Pancreas (tissue), 10 donors: ENCODE results near the gene BMP10. TPM values are rescaled to one million over a fixed set of nuclear protein-coding genes. Genes with fewer than 3 reads are reported as not detected.

Experiments used
- ATAC-seq, 4 donors: fragments of 200-7000 bp; cut with Tn5 transposase; one replicate each; pipeline versions ENCODE4 v1.8.0 to v1.9.1; 2020; ENCODE audit warnings: mild to moderate bottlenecking in 4 of 4, moderate library complexity in 4 of 4
- DNase-seq, 6 donors: peaks; one replicate each; pipeline ENCODE4 v3.0.0-alpha.2; 2020
- FAIRE-seq: peaks from 2 replicates; lab custom pipeline; 2012; peaks lifted over from hg19 to GRCh38; lab: Jason Lieb, UNC
- H3K27ac ChIP-seq, 4 donors: fragments of 200-600 bp; sonication (generic); 1 replicate in 3 of 4; 2 replicates in 1 of 4; pipeline versions ENCODE4 v1.5.0 to v1.8.0; 2020
- H3K27me3 ChIP-seq, 4 donors: fragments of 200-600 bp; one replicate each; pipeline ENCODE4 v1.8.0; 2021
- H3K36me3 ChIP-seq, 3 donors: fragments of 200-600 bp; sonication (generic) in 1 of 3; one replicate each; pipeline versions ENCODE4 v1.5.0 to v1.8.0; 2020 to 2021
- H3K4me1 ChIP-seq, 3 donors: fragments of 200-600 bp; one replicate each; pipeline ENCODE4 v1.8.0; 2021
- H3K4me3 ChIP-seq, 4 donors: fragments of 200-600 bp; sonication (generic) in 2 of 4; one replicate each; pipeline versions ENCODE4 v1.5.0 to v1.8.0; 2020 to 2021
- H3K9me3 ChIP-seq, 4 donors: fragments of 200-600 bp; one replicate each; pipeline ENCODE4 v1.8.0; 2021
- WGBS, 2 donors: extraction: QIAGEN DNeasy Blood & Tissue Kit; methylation state at CpG; one replicate each; pipeline ENCODE4 v1.1.7; 2013; 5-methylcytosine and 5-hydroxymethylcytosine counted together
- intact Hi-C, 3 donors: fragments of 100-400 bp; cut with DNase I; formaldehyde crosslinking; loops; one replicate each; pipeline versions ENCODE4 v1.11.1 to v1.14.2; 2022
- polyA plus RNA-seq, 2 donors: library from polyadenylated mRNA; stranded (reverse); fragments of 200-250 nt; gene quantifications; one replicate each; pipeline ENCODE4 v1.2.3, GENCODE V29; 2013
- total RNA-seq, 6 donors: library from RNA; stranded (reverse); fragmentation: NEBNext Ultra II Directional in 4 of 6; extraction: Animal tissue kit (Norgen Biotek cat#: 25700) in 4 of 6; gene quantifications; one replicate each; pipeline versions ENCODE4 v1.2.1 to v1.2.4, GENCODE V29; 2021 to 2023
- TF ChIP-seq, protein P1 (sequence below), 4 donors: fragments of 200-600 bp; sonication (generic) in 3 of 4; IDR thresholded peaks; one replicate each; pipeline versions ENCODE4 v1.5.0 to v1.8.0; 2021; ENCODE audit warnings: antibody characterized with exemption in 4 of 4
- donor health status: healthy with polysubstance abuse.
- donor health status: DM: no; HTN: no; CAD: no; lungs with moderate emphysema.
- donor health status: DM: no; HTN: no; CAD: no.
- donor health status: control.
- donor health status: control.
- donor health status: Bipolar disorder and iron deficiency.
- donor health status: DM: yes; HTN: yes; CAD: no.
- donor health status: DM: no; HTN: no; CAD: no.
- donor health status: DM: no; HTN: no; CAD: no.
- donor health status: DM: yes; HTN: yes; CAD: no.

Gene BMP10
- total and polyA plus RNA-seq, 8 donors, result not detected

DNA sequence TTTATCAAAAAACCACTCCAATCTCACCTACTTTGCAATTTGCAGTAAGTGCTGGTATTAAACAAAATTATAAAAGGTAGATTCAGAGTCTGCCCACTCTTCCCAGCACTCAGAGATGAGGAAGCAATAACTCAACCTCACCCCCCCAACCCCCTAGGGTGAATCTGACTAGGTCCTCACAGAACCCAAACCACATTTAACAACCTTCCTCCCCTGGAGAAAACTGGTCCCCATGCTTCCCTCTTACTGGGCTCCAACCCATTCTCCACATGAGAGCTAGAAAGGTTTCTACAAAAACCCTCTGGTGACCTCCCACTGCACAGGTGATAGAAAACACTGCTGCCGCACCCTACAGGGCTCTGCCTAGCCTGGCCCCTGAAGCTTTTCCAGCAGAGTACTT lies 40.5 kb upstream of the BMP10 start:
- Histone ChIP-seq H3K36me3 (no peaks in the 10 kb centered on the region), H3K27me3 (no peaks in the 10 kb centered on the region), H3K27ac (no peak overlapping the region), H3K4me1 (peaks cover 0 to 6% (median 0%) of the 10 kb centered on the region in 3 donors), H3K4me3 (no peak overlapping the region), H3K9me3 (no peaks in the 10 kb centered on the region)
- ATAC-seq, result no peak
- WGBS, 2 donors, result 89 to 95% methylated on average over 1 of the region's 1 CpG
- TF ChIP-seq, protein P1, sequence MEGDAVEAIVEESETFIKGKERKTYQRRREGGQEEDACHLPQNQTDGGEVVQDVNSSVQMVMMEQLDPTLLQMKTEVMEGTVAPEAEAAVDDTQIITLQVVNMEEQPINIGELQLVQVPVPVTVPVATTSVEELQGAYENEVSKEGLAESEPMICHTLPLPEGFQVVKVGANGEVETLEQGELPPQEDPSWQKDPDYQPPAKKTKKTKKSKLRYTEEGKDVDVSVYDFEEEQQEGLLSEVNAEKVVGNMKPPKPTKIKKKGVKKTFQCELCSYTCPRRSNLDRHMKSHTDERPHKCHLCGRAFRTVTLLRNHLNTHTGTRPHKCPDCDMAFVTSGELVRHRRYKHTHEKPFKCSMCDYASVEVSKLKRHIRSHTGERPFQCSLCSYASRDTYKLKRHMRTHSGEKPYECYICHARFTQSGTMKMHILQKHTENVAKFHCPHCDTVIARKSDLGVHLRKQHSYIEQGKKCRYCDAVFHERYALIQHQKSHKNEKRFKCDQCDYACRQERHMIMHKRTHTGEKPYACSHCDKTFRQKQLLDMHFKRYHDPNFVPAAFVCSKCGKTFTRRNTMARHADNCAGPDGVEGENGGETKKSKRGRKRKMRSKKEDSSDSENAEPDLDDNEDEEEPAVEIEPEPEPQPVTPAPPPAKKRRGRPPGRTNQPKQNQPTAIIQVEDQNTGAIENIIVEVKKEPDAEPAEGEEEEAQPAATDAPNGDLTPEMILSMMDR (IDR thresholded peaks at IDR 0.05), result no peak
- FAIRE-seq, result no peak
- intact Hi-C loops, result no loop called here
- DNase-seq, result no peak

DNA sequence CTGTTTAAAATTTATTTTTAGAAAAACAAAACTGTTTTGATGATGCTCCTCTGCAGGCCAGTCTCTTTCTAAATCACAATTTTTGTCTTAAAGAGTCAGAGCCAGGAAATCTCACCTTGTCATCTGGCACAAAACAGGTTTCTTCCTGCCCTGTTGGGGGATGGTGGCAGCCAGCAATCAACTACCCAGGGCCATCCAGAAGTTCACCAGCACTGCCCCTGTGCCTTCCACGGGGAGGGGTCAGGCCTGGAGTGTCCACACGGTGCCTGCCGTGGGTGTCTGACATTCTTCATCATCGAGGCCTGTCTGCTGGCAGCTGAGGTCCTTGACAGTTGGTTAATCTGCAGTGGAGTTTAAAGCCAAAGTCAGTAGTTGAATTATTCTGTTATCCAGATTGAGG lies 40.0 kb upstream of the BMP10 start:
- H3K9me3 ChIP-seq, result no peaks in the 10 kb centered on the region
- TF ChIP-seq, protein P1 (IDR thresholded peaks at IDR 0.05), result no peak
- no peaks in the 10 kb centered on the region for H3K36me3 ChIP-seq
- intact Hi-C loops, result no loop called here
- no peaks in the 10 kb centered on the region for H3K27me3 ChIP-seq
- no peak for ATAC-seq
- FAIRE-seq, result no peak
- WGBS, 2 donors, result 57 to 63% methylated on average over 4 of the region's 4 CpGs
- H3K27ac ChIP-seq, result no peak overlapping the region
- H3K4me1 ChIP-seq, result peaks cover 0 to 6% (median 0%) of the 10 kb centered on the region in 3 donors
- no peak for DNase-seq
- no peak overlapping the region for H3K4me3 ChIP-seq

DNA sequence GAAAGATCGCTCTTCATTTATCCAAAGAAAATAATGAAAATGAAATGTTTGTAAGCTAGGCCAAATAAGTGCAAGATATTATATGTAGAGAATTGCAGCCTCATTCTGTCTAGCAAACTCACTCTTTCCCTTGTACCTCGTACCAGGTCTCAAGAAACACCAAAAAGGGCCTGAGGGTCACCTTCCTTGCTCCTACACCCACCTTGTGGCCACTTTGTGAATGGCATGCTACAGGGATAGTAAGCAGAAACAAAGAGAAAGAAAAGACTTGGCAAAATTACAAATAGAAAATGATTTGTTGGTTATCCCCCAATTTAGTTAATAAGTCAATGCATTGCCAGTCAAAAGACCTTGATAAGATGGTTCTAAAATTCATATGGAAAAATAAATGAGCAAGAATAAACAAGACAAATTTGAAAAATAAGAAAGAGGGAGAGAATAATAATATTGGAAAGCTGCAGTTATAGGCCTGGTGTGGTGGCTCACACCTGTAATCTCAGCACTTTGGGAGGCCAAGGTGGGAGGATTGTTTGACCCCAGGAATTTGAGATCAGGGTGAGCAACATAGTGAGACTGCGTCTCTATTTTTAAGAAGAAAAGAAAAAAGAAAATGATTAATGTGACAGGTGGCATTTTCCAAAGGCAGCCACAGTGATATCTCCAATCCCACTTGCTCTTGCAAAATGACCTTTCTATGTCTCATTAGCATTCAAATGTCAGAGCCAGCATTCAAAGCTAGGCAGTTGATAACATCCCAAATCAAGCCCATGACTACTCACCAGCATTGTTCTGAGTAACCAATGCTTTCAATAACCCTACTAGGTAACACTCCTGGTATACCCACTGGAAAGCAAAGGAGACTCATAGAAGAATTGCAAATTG lies 38.8 kb upstream of the BMP10 start:
- H3K9me3 ChIP-seq, result no peaks in the 10 kb centered on the region
- WGBS, 2 donors, result 70 to 74% methylated on average over 3 of the region's 3 CpGs
- H3K4me3 ChIP-seq, result no peak overlapping the region
- intact Hi-C loops, result no loop called here
- FAIRE-seq, result no peak
- H3K4me1 ChIP-seq, result peaks cover 0 to 6% (median 0%) of the 10 kb centered on the region in 3 donors
- peak in 5 of 6 donors; percentile 27 to 71 (median 52) for DNase-seq
- TF ChIP-seq, protein P1 (IDR thresholded peaks at IDR 0.05), result peak; percentile 75 to 79 (median 77)
- no peaks in the 10 kb centered on the region for H3K27me3 ChIP-seq
- no peaks in the 10 kb centered on the region for H3K36me3 ChIP-seq
- H3K27ac ChIP-seq, result no peak overlapping the region
- ATAC-seq, result peak; percentile 61 to 83 (median 70)

DNA sequence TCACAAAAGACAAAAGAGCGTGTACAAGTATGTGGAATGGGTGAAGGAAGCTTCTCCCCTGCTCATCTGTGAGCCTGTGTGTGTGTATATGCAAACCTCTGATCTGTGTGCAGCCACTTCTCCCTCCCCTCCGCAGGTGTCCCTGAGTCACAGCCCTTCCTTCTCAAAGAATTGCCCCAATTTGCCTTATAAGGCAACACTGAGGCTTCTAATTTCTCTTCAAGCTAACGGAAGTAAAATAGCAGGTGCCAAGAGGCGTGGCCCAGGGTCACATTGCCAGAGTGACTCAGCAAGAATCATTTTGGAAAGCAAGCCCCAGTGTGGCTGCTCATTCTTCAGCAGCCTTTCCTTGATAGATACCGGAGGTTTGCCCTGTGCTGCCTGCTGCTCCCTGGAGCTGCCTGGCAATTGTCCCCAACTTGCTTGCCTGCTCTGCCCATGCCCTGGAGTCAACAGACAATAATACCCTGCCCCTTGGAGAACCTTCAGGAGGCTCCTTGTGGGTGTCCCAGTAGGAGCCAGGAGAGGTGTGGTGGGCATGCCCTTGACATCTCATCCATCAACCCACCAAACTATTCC lies 37.3 kb upstream of the BMP10 start:
- H3K9me3 ChIP-seq, result no peaks in the 10 kb centered on the region
- H3K4me3 ChIP-seq, result no peak overlapping the region
- H3K36me3 ChIP-seq, result no peaks in the 10 kb centered on the region
- intact Hi-C loops, result no loop called here
- peaks cover 0 to 6% (median 0%) of the 10 kb centered on the region in 3 donors for H3K4me1 ChIP-seq
- DNase-seq, result peak in 5 of 6 donors; percentile 64 to 82 (median 67)
- no peak for FAIRE-seq
- TF ChIP-seq, protein P1 (IDR thresholded peaks at IDR 0.05), result no peak
- H3K27me3 ChIP-seq, result no peaks in the 10 kb centered on the region
- 21 to 29% methylated on average over 5 of the region's 5 CpGs for WGBS, 2 donors
- ATAC-seq, result peak; percentile 93 to 96 (median 94)
- H3K27ac ChIP-seq, result peak overlapping the region in 1 of 4 donors; percentile 42
